GM13976 (cell line): ENCODE measurements around the gene NWD2.

ENCODE experiments used
- DNase-seq: peaks from one replicate; pipeline ENCODE4 v3.0.0; 2012; ENCODE audit warnings: low spot score
- CTCF ChIP-seq: IDR thresholded peaks from 2 replicates; pipeline ENCODE4 v1.5.1; 2012; ENCODE audit warnings: borderline replicate concordance, mild to moderate bottlenecking; ENCODE audit not compliant: insufficient read depth; ENCODE audit errors: extremely low read depth, missing control alignments, control extremely low read depth
- in situ Hi-C: fragments of 300-500 bp; cut with MboI; formaldehyde crosslinking; loops from one replicate; pipeline ENCODE4 v1.12.0; 2022; ENCODE audit warnings: low sequenced_read_pairs, mixed read lengths, inconsistent platforms; ENCODE audit not compliant: unreplicated experiment

NWD2 gene

GRCh38 chr4:37439809-37440474, 195.4 kb downstream of the NWD2 start:
- in situ Hi-C loops: no loop called here
- DNase-seq: no peak
- TF ChIP-seq CTCF: no peak

DNA sequence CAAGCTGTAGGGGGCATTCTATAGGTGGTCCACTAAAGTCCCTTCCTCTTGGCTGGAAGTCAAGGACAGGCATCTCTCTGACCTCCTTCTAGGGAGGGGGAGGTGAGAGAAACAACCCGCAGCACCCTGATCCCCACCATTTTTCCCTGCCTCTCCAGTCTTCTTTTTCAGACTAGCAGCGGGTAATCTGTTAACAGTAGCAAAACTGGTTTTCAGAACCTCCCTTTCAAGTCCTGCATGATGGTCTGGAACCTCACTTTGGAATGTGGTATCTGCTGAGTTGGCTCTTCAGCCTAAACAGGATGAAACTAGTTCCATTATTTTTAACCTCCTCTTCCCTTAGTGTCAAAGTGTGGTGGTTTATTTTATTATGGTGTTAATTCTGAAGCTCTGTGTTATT, 196.0 kb downstream of the NWD2 start:
- no peak for TF ChIP-seq CTCF
- in situ Hi-C loops: no loop called here
- DNase-seq: no peak

DNA sequence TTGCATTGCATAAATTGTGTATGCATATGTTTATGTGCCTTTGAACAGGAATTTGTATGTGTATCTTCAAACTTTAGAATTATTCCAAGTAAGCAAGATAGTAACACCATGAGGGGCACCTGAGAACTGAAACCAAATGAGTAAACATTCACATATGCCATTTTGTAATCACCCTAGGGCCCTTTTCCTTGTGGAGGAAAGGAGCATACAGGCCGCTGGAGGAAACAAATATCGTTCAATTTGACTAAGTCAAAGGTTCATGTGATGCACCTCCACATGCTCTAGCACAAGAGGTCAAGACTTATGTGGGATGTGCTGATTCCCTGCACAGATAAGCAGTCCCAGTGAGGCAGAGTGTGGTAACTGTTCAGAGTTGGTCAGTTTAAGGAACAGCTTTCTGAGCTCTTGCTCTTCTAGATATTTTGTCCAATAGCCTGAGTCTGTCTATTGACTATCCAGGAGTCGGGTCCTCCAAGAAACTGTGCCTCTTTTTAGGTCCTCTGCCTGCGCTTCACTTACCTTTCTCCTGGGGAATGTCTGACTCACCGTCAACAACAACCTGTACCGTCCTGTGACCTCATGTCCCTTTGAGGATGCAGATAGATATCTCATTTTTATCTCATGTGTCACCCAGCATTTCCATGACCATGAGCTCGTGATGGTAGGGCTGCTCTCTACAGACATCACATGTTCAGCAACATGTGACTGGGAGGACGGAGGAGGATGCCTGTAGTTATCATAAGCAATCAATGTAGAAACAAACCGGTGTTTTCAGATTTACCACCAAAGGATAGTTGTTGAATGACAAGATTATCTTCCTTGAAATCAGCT, 196.9 kb downstream of the NWD2 start:
- DNase-seq: no peak
- TF ChIP-seq CTCF: no peak
- in situ Hi-C loops: no loop called here

- in situ Hi-C loops: no loop called here
- DNase-seq: no peak
- TF ChIP-seq CTCF: no peak
Observed at GRCh38 chr4:37442062-37442323, 197.4 kb downstream of the NWD2 start.

DNA sequence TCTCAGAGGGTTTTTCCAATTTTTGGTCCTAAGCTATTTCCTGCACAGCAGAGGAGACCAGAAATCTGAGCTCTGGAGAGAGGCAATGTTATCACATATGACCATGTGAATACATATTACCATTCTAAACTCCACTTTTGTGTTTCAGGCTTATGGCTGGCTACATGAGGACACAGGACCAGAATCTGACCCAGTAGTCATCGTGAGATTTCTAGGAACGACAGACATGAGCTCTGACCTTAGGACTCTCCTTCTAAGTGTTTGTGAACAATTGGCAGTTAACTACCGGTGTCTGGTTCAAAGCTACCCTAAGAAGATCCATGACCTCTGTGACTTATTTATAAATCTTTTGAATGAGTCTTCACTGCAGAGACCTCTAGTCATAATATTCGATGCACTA, 198.6 kb downstream of the NWD2 start:
- no peak for DNase-seq
- in situ Hi-C loops: no loop called here
- TF ChIP-seq CTCF: no peak

- DNase-seq: no peak
- no peak for TF ChIP-seq CTCF
- in situ Hi-C loops: no loop called here
Observed at GRCh38 chr4:37445023-37445422, 200.5 kb downstream of the NWD2 start.

GRCh38 chr4:37446016-37446415, 201.5 kb downstream of the NWD2 start:
- in situ Hi-C loops: no loop called here
- no peak for TF ChIP-seq CTCF
- DNase-seq: no peak
